HG02798 (cell line): ENCODE results near the gene TEX29.

Source experiments
- ATAC-seq: cut with Tn5 transposase; IDR thresholded peaks from one replicate; pipeline ENCODE4 v1.9.1; 2021; ENCODE audit warnings: mild to moderate bottlenecking; ENCODE audit not compliant: unreplicated experiment, poor library complexity

Gene TEX29

GRCh38 chr13:111319998-111320911 is at the start of gene TEX29:
TSS of gene TEX29 (plus strand) at chr13:111320642. CDS start at chr13:111320891, 249 bp downstream.
- no peak for ATAC-seq

GRCh38 chr13:111270765-111271698 is 49.4 kb upstream of the TEX29 start:
- no peak for ATAC-seq

- no peak for ATAC-seq
Observed at GRCh38 chr13:111272117-111272516, 48.3 kb upstream of the TEX29 start.

GRCh38 chr13:111275382-111275781 is 45.1 kb upstream of the TEX29 start:
- no peak for ATAC-seq

- ATAC-seq, result no peak
Observed at GRCh38 chr13:111275995-111276618, 44.3 kb upstream of the TEX29 start.

- no peak for ATAC-seq
Observed at GRCh38 chr13:111278258-111278657, 42.2 kb upstream of the TEX29 start.

- ATAC-seq, result no peak
Observed at GRCh38 chr13:111278743-111279652, 41.4 kb upstream of the TEX29 start.

- no peak for ATAC-seq
Observed at GRCh38 chr13:111280226-111280625, 40.2 kb upstream of the TEX29 start.

- ATAC-seq, result no peak
Observed at GRCh38 chr13:111280681-111281585, 39.5 kb upstream of the TEX29 start.

GRCh38 chr13:111281751-111282311 is 38.6 kb upstream of the TEX29 start:
- no peak for ATAC-seq

GRCh38 chr13:111282425-111282824 is 38.0 kb upstream of the TEX29 start:
- ATAC-seq, result no peak

- no peak for ATAC-seq
Observed at GRCh38 chr13:111282997-111283396, 37.4 kb upstream of the TEX29 start.

- no peak for ATAC-seq
Observed at GRCh38 chr13:111283457-111283856, 37.0 kb upstream of the TEX29 start.

GRCh38 chr13:111283991-111284390 is 36.5 kb upstream of the TEX29 start:
- no peak for ATAC-seq

- no peak for ATAC-seq
Observed at GRCh38 chr13:111284565-111284964, 35.9 kb upstream of the TEX29 start.

GRCh38 chr13:111286162-111286561 is 34.3 kb upstream of the TEX29 start:
- ATAC-seq, result no peak

GRCh38 chr13:111286749-111287148 is 33.7 kb upstream of the TEX29 start:
- ATAC-seq, result no peak

- no peak for ATAC-seq
Observed at GRCh38 chr13:111287201-111287600, 33.2 kb upstream of the TEX29 start.
